Ammon's horn (tissue), 1 donor: ENCODE results near the gene ANKEF1.

Experiments used
- DNase-seq: peaks from one replicate; pipeline ENCODE4 v3.0.0-alpha.2; 2016; ENCODE audit warnings: low spot score

ANKEF1 gene

DNA sequence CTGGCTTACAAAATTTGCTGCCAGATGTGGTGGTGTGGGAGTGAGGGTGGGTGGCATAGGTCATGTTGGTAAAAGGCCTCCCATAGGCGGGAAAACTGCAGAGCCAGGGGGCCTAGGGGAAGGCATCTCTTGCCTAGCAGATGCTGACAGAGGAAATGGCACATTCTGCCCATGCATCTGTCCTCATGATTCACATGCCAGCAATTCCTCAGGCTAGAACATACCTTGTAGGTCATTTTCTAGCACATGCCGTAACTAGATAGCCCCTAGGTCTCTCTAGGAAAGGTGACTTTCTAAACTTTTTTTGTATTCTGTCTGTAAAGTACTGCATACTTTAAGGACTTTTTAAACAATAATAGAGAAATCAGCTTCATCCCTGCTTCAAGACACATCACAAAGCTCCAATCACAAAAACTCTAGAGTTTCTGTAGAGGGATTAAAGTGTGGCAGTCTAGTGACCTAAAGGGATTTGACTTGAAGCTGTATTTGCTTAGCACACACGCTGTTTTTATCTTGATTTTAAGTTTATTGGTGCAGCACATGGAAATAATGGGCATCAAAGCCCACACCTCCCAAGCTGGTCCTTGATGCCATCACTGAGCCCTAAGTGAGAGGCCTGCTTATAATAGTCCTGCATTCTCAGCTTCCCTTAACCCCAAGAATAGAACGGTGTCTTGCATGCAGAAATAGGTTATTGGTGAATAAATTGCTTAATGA is 55.2 kb downstream of the ANKEF1 start:
- DNase-seq: no peak

DNA sequence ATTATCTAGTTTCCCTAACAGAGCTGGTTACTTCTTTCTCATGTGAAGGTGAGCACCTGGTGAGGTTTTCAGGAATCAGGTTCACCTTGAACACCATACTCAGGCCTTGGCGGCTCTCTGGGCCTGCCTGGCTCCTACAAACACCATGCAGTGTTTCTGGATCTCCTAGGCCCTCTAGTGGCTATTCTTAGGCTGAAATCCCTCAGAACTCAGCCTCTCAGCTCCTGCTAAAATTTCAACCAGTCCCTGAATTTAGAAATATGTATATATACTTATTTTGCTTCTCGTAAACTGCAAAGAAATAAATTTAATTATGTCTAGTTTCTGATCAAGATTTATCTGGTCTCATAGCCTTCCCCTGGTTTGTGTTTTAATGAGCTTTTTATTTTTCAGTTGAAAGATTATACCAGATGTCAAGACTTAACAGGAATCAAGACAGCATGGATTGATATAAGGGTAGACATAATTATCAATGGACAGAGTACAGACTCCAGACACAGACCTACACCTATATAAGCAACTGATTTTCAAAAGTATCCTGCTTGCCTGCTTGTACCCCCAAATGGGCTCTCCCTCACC is 55.9 kb downstream of the ANKEF1 start:
- peak; percentile 81 for DNase-seq

DNA sequence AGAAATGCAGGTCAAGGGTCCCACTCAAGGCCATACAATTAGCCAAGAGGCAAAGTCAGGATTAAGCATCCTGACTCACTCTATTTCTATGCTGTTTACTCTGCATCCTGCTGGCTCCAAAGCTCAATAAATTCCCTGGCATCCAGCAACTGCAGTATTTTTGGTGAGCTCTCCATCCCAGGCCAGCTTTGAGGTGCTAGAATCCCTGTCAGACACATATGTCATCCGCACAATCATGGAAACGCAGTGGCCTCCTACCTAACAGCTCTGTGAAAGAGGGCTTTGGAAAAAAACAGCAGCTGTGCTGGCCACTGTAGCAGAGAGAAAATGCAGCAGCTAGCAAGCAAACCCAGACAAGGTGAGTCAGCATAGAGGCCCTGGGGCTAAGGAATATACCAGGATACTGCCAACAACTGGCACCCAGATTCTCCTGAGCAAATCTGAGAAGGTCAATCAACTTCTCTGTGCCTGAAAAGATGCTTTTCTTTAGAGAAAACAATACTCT is 58.4 kb downstream of the ANKEF1 start:
- DNase-seq: peak; percentile 43

DNA sequence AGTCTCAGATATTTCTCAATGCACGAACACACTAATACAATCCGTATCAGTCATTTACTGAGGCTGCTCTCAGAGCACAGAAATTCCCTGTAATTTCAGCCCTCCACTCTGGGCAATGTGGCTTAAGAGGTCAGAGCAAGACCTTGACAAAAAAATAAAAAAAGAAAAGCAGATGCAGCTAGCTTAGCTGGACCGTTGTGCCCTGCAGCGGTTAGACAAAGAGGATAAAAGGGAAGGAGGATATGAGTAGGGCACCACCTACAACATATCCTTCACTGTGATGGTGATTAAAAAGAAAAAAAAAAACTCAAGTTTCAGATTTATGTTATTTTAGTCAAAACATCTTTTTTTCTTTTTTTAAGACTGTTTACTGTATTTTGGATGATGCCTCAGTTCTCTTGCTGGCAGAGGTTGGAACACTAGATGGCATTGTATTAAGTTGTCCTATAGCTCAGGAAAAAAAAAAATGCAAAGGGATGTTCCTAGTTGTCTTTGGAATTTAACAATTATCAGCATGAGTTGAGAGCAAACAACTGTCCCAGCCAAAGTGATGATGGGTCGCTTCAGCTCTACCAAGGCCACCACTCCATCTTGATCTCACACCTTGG is 59.9 kb downstream of the ANKEF1 start:
- DNase-seq: no peak

DNA sequence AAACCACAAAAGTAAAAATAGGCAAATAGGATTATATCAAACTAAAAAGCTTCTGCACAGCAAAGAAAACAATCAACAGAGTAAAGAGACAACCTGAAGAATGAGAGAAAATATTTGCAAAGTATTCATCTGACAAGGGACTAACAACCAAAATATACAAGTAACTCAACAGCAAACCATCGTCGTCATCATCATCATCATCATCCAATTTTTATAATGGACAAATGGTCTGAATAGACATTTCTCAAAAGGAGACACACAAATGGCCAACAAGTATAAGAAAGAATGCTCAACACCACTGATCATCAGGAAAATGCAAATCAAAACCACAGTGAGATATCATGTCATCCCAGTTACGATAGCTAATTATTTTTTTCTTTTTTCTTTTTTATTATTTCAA is 62.0 kb downstream of the ANKEF1 start:
- no peak for DNase-seq

DNA sequence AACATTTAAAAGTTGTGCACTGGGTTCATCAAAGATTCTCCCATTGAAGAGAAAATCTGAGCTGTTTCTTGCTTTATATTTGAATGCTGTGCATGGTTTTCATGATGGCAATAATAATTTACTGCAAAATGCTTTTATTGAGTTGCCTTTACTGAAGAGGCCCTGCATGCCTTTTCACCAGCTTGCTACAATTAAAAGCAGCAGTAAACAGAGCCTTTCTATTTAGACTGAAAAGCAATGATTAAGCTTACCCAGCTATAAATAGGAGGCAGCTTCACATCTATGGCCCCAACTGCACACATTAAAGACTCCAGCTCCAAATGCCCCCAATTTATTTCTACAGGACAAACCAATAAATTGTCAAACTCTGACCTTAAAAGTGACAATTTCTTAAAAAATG is 70.3 kb downstream of the ANKEF1 start:
- DNase-seq: no peak
